Smooth muscle cell (in vitro differentiated cells): ENCODE measurements around the gene TPO. TPM values are rescaled to one million over a fixed set of nuclear protein-coding genes. Genes with fewer than 3 reads are reported as not detected.

Source experiments
- DNase-seq: peaks from one replicate; lab custom pipeline; 2025; ENCODE audit not compliant: unreplicated experiment; lab: John Stamatoyannopoulos, UW
- H2AFZ ChIP-seq: fragments of 200-600 bp; sonication (generic); 2 replicates; pipeline ENCODE4 v1.6.0; 2016; ENCODE audit warnings: antibody characterized with exemption, low read depth, mild to moderate bottlenecking
- H3F3A ChIP-seq: fragments of 200-600 bp; sonication (generic); 2 replicates; pipeline ENCODE4 v1.6.0; 2017; ENCODE audit warnings: antibody characterized with exemption, low read depth
- H3K27ac ChIP-seq: fragments of 200-600 bp; sonication (generic); 2 replicates; pipeline ENCODE4 v1.5.1; 2016; ENCODE audit warnings: low read depth, mild to moderate bottlenecking
- H3K27me3 ChIP-seq: fragments of 200-600 bp; sonication (generic); 2 replicates; pipeline ENCODE4 v1.6.1; 2016; ENCODE audit warnings: low read depth, mild to moderate bottlenecking
- H3K36me3 ChIP-seq: fragments of 200-600 bp; sonication (generic); 2 replicates; pipeline ENCODE4 v1.5.1; 2016; ENCODE audit warnings: low read depth
- H3K4me1 ChIP-seq: fragments of 200-600 bp; sonication (generic); 2 replicates; pipeline ENCODE4 v1.5.1; 2016; ENCODE audit warnings: low read depth
- H3K4me2 ChIP-seq: fragments of 200-600 bp; sonication (generic); 2 replicates; pipeline ENCODE4 v1.6.0; 2016; ENCODE audit warnings: mild to moderate bottlenecking
- H3K4me3 ChIP-seq: fragments of 200-600 bp; sonication (generic); 2 replicates; pipeline ENCODE4 v1.5.1; 2016; ENCODE audit warnings: mild to moderate bottlenecking
- H3K79me2 ChIP-seq: fragments of 200-600 bp; sonication (generic); 2 replicates; pipeline ENCODE4 v1.6.0; 2016; ENCODE audit warnings: low read depth, mild to moderate bottlenecking
- H3K9ac ChIP-seq: fragments of 200-600 bp; sonication (generic); 2 replicates; pipeline ENCODE4 v1.6.0; 2016; ENCODE audit warnings: low read depth
- H3K9me3 ChIP-seq: fragments of 200-600 bp; sonication (generic); replicated peaks from 2 replicates; pipeline ENCODE4 v1.5.1; 2016; ENCODE audit warnings: low read depth
- H4K20me1 ChIP-seq: fragments of 200-600 bp; sonication (generic); 2 replicates; pipeline ENCODE4 v1.6.0; 2016; ENCODE audit warnings: low read depth
- WGBS: methylation state at CpG from one replicate; pipeline ENCODE4 v1.1.7; 2016; ENCODE audit warnings: low lambda C conversion rate; 5-methylcytosine and 5-hydroxymethylcytosine counted together
- polyA plus RNA-seq: library from polyadenylated mRNA; unstranded; fragments of >200 nt; fragmentation: Nextera tagmentation; extraction: Ambion mirVana; gene quantifications from 2 replicates; pipeline ENCODE4 v1.2.1, GENCODE V29; 2016
- total RNA-seq: library from RNA; depleted of rRNA; stranded (reverse); fragments of >200 nt; gene quantifications from 2 replicates; pipeline ENCODE4 v1.2.3, GENCODE V29; 2014
- TF ChIP-seq, protein P1 (sequence below): fragments of 200-600 bp; sonication (generic); IDR thresholded peaks from 2 replicates; pipeline ENCODE4 v1.5.1; 2017; ENCODE audit warnings: borderline replicate concordance, mild to moderate bottlenecking, antibody characterized with exemption; ENCODE audit not compliant: insufficient read depth, poor library complexity, severe bottlenecking

TPO gene
- total and polyA plus RNA-seq, 2 experiments from 2014 or later: not detected

DNA sequence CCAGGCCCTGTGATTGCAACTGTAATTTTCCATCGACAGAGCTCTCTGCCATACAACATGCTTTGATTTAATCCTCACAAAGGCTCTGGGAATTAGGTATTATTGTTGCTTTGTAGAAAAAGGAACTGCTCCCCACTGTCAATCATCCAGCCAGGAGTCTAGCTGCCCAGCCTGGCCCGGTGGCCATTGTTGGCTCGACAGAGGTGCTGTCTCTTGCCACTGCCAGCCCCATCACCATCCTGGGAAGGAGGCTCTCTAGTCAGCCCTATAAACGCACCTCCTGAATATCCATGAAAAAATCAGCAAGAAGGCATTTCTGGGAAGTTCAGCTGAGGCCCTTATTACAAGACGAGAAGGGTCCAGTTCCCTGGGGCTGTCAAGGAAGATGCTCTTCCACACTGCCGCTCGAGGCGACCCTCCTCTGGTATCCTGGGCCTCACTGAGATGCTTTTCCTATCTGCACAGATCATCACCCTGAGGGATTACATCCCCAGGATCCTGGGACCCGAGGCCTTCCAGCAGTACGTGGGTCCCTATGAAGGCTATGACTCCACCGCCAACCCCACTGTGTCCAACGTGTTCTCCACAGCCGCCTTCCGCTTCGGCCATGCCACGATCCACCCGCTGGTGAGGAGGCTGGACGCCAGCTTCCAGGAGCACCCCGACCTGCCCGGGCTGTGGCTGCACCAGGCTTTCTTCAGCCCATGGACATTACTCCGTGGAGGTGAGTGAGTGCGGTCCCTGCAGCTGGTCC lies 71.0 kb downstream of the TPO start:
- Histone ChIP-seq H2AFZ (no peak overlapping the region), H3K4me3 (no peak overlapping the region), H3K9ac (no peak overlapping the region), H3F3A (no peaks in the 10 kb centered on the region), H3K4me1 (no peaks in the 10 kb centered on the region), H3K27ac (no peak overlapping the region), H3K79me2 (no peaks in the 10 kb centered on the region), H3K9me3 (no peaks in the 10 kb centered on the region), H3K36me3 (no peaks in the 10 kb centered on the region), H4K20me1 (no peaks in the 10 kb centered on the region), H3K27me3 (no peaks in the 10 kb centered on the region), H3K4me2 (no peak overlapping the region)
- TF ChIP-seq, protein P1, sequence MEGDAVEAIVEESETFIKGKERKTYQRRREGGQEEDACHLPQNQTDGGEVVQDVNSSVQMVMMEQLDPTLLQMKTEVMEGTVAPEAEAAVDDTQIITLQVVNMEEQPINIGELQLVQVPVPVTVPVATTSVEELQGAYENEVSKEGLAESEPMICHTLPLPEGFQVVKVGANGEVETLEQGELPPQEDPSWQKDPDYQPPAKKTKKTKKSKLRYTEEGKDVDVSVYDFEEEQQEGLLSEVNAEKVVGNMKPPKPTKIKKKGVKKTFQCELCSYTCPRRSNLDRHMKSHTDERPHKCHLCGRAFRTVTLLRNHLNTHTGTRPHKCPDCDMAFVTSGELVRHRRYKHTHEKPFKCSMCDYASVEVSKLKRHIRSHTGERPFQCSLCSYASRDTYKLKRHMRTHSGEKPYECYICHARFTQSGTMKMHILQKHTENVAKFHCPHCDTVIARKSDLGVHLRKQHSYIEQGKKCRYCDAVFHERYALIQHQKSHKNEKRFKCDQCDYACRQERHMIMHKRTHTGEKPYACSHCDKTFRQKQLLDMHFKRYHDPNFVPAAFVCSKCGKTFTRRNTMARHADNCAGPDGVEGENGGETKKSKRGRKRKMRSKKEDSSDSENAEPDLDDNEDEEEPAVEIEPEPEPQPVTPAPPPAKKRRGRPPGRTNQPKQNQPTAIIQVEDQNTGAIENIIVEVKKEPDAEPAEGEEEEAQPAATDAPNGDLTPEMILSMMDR: no peak
- DNase-seq: no peak
- 93% methylated on average over 22 of the region's 22 CpGs for WGBS

DNA sequence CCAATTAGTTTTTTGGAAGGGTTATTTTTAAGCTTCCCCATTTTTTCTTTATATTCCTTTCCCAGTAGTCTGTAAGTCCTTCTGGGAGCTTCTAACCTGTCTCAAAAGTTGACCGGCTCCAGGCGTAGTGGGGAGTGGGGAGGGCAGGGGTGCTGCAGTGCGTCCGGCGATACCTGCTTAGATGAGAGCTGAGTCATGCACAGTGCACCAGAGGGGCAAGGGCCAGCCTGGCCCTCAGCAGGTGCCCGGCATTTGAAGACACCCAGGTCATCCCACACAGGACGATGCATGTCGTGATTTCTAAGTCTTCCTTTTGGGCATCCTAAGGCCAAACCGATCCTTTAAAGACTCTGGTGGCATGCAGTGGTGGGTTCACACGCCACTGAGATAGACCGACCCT lies 73.4 kb downstream of the TPO start:
- Histone ChIP-seq H3K79me2 (no peaks in the 10 kb centered on the region), H3K9ac (no peak overlapping the region), H3K4me3 (no peak overlapping the region), H3K4me2 (no peak overlapping the region), H2AFZ (no peak overlapping the region), H3K27me3 (no peaks in the 10 kb centered on the region), H3K36me3 (no peaks in the 10 kb centered on the region), H3K9me3 (no peaks in the 10 kb centered on the region), H3F3A (no peaks in the 10 kb centered on the region), H3K4me1 (no peaks in the 10 kb centered on the region), H4K20me1 (no peaks in the 10 kb centered on the region), H3K27ac (no peak overlapping the region)
- 90% methylated on average over 11 of the region's 11 CpGs for WGBS
- TF ChIP-seq, protein P1: no peak
- DNase-seq: no peak

DNA sequence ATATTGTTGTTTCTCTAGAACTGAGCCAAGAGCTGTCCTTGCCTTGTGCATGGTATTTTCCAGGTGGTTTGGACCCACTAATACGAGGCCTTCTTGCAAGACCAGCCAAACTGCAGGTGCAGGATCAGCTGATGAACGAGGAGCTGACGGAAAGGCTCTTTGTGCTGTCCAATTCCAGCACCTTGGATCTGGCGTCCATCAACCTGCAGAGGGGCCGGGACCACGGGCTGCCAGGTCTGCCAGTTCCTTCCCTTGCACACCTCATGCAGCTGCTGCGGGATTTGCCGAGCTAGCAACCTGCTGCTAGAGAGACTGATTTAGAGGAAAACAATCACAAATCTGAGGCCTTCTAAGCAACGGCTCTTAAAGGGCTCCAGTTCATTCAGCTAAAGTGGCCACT lies 74.5 kb downstream of the TPO start:
- H3K27ac ChIP-seq: no peak overlapping the region
- no peaks in the 10 kb centered on the region for H4K20me1 ChIP-seq
- no peaks in the 10 kb centered on the region for H3K27me3 ChIP-seq
- no peaks in the 10 kb centered on the region for H3K4me1 ChIP-seq
- H3K9me3 ChIP-seq: no peaks in the 10 kb centered on the region
- no peaks in the 10 kb centered on the region for H3K79me2 ChIP-seq
- H2AFZ ChIP-seq: no peak overlapping the region
- H3K36me3 ChIP-seq: no peaks in the 10 kb centered on the region
- no peaks in the 10 kb centered on the region for H3F3A ChIP-seq
- no peak for DNase-seq
- no peak overlapping the region for H3K9ac ChIP-seq
- TF ChIP-seq, protein P1: no peak
- 92% methylated on average over 9 of the region's 9 CpGs for WGBS
- H3K4me2 ChIP-seq: no peak overlapping the region
- H3K4me3 ChIP-seq: no peak overlapping the region

DNA sequence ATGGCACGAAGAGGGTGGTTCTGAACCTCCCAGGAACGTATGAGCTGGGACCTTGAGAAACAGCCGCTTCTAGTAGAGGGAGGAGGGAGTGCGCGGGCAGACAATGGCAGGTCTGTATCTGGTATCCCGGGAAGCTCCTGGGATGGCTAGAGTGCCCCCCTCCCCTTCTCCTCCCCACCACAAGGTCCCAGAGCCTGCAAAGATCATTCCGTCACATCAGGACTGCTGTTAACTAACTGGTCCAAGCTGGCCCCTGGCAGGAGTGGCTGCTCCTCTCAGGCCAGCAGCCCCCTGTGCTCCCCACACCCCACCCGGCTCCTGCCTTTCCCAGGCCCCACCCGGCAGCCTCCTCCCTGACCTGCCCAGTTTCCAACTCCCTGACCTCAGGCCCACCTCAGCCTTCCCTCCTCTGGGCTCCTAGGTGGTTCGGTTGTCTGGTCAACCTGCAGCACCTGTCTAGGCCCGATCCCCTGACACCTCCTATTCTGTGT lies 75.0 kb downstream of the TPO start:
- no peaks in the 10 kb centered on the region for H3K9me3 ChIP-seq
- no peak overlapping the region for H3K9ac ChIP-seq
- H3K4me2 ChIP-seq: no peak overlapping the region
- no peaks in the 10 kb centered on the region for H4K20me1 ChIP-seq
- TF ChIP-seq, protein P1: no peak
- no peaks in the 10 kb centered on the region for H3K27me3 ChIP-seq
- WGBS: 88% methylated on average over 10 of the region's 11 CpGs
- H3K36me3 ChIP-seq: no peaks in the 10 kb centered on the region
- DNase-seq: no peak
- H3K27ac ChIP-seq: no peak overlapping the region
- H3K4me1 ChIP-seq: no peaks in the 10 kb centered on the region
- no peaks in the 10 kb centered on the region for H3K79me2 ChIP-seq
- H3K4me3 ChIP-seq: no peak overlapping the region
- H3F3A ChIP-seq: no peaks in the 10 kb centered on the region
- H2AFZ ChIP-seq: no peak overlapping the region
